ENCODE measurements around the gene LRPAP1.
"Not testable (repeated sequence)": the region's sequence is repeated elsewhere in the genome, so short reads cannot be mapped to it uniquely, and the experiment has no call there.

The LRPAP1 gene

DNA sequence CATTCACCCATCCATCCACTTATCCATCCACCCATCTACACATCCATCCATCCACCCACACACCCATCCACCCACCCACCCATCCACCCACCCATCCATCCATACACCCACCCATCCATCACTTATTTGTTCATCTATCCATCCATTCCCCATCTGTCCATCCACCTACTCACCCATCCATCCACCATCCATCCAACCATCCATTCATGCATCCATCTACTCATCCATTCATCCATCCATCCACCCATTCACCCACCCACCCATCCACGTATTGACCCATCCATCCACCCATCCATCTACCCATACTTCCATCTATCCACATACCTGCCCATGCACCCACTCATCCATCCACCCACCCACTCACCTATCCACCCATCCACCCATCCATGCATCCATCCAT lies 28.2 kb upstream of the LRPAP1 start:
- not testable (repeated sequence) for DNase-seq (ENCODE audit: low read depth, low spot score)

- DNase-seq (ENCODE audit: low read depth, low spot score), result not testable (repeated sequence)
Observed at GRCh38 chr4:3559381-3560290, 27.4 kb upstream of the LRPAP1 start.

- DNase-seq (ENCODE audit: low read depth, low spot score), result not testable (repeated sequence)
Observed at GRCh38 chr4:3558514-3558836, 26.3 kb upstream of the LRPAP1 start.

- not testable (repeated sequence) for DNase-seq (ENCODE audit: low read depth, low spot score)
Observed at GRCh38 chr4:3557676-3558513, 25.7 kb upstream of the LRPAP1 start.

GRCh38 chr4:3557088-3557492 lies 24.9 kb upstream of the LRPAP1 start:
- not testable (repeated sequence) for DNase-seq (ENCODE audit: low read depth, low spot score)

- not testable (repeated sequence) for DNase-seq (ENCODE audit: low read depth, low spot score)
Observed at GRCh38 chr4:3556244-3556867, 24.1 kb upstream of the LRPAP1 start.

DNA sequence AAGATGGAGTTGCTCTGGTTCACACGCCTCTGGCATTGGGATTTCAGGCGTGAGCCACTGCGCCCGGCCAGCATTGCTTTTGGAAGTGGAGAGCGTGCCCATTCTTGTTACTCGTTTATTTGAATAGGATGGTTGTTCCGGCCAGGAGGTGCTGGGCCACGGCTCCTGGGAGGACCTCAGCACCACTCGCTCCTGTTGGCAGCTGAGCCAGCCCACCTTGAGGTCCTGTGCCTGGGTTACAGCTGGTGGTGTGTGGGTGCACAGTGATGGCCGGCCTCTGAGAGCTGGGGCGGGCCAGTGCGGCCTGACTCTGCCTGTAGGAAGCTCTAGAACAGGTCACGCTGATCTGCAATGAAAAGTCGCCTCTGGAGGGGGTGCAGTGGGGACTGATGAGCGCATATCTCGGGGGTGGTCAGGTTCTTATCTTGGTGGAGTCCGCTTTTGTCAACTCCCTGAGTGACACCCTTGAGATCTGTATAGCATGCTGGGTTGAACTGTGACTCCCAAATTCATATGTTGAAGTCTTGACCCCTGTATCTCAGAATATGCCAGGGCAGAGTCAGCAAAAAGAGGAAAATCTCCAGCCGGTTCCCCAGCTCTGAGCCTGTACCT lies 23.3 kb upstream of the LRPAP1 start:
- DNase-seq (ENCODE audit: low read depth, low spot score), result not testable (repeated sequence)

GRCh38 chr4:3551366-3551765 lies 19.1 kb upstream of the LRPAP1 start:
- DNase-seq (ENCODE audit: low read depth, low spot score), result not testable (repeated sequence)

- not testable (repeated sequence) for DNase-seq (ENCODE audit: low read depth, low spot score)
Observed at GRCh38 chr4:3550792-3551325, 18.6 kb upstream of the LRPAP1 start.

DNA sequence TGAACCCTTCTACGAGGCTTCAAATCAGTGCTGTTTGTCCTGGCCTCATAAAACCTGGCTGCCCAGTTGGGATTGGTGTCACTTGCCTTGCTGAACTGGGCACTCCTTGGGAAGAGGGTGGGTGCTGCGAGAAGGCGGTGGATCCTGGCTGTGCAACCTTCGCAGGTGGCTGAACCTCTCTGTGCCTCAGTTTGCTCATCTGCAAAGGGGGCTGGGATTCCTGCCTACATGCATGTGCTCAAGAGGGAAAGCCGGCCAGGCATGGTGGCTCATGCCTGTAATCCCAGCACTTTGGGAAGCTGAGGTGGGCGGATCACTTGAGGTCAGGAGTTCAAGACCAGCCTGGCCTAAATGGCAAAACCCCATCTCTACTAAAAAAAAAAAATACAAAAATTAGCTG lies 17.8 kb upstream of the LRPAP1 start:
- DNase-seq (ENCODE audit: low read depth, low spot score), result not testable (repeated sequence)

GRCh38 chr4:3549694-3550001 lies 17.4 kb upstream of the LRPAP1 start:
- DNase-seq (ENCODE audit: low read depth, low spot score), result not testable (repeated sequence)

DNA sequence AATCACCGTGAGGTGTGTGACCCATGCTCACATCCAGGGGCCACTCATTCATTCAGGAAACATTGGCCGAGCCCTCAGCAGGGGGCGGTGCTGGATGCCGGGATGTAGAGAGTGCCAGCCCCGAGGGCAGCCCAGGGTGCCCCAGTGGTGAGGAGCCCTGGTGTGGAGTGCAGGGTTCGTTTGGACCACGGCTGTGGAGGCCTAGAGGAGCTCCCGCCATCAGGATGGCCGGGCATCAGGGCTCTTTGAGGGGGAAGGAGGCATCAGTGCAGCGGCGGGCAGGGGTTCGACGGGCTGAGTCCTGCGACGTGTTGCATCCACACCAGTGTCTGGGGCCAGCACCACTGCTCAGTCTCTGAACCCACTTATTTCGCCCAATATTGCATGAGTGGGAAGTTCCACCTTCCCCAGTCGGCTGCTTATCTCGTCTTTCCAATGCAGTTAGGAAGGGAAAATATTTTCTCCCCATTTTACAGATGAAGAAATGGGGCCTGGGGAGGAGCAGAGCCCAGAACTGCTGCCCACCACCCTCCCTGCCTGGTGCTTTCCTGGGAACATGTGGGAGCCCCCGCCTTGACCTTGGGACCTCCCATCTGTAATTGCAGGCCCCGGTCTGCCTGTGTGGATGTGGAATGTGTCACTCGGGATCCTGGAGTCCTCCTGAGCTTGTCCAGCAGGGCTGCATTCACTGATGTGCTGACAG lies 16.9 kb upstream of the LRPAP1 start:
- not testable (repeated sequence) for DNase-seq (ENCODE audit: low read depth, low spot score)

GRCh38 chr4:3546721-3547120 lies 14.5 kb upstream of the LRPAP1 start:
- DNase-seq (ENCODE audit: low read depth, low spot score), result not testable (repeated sequence)

DNA sequence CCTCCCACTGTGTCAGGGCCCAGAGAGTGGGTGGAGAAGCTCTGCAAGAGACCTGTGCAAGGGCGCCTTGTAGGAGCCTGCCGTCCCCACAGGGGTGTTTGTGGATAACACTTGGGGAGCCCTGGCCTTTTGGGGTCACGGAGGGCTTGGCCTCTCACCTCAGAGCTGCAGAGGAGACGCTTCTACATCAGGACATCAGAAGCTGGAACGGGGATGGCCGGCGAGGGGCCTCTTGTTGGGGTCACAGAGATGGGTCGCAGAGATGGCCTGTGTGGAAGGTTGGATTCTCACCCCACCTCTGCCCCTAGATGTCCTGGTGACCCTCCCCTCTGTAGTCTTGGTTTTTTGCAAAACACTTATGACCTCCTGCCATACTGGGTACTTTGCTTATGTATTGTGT lies 13.1 kb upstream of the LRPAP1 start:
- DNase-seq (ENCODE audit: low read depth, low spot score), result not testable (repeated sequence)

GRCh38 chr4:3544259-3545025 lies 12.2 kb upstream of the LRPAP1 start:
- not testable (repeated sequence) for DNase-seq (ENCODE audit: low read depth, low spot score)

- not testable (repeated sequence) for DNase-seq (ENCODE audit: low read depth, low spot score)
Observed at GRCh38 chr4:3543415-3543814, 11.2 kb upstream of the LRPAP1 start.

GRCh38 chr4:3538906-3539305 lies 6.7 kb upstream of the LRPAP1 start:
- not testable (repeated sequence) for DNase-seq (ENCODE audit: low read depth, low spot score)

- not testable (repeated sequence) for DNase-seq (ENCODE audit: low read depth, low spot score)
Observed at GRCh38 chr4:3535812-3536211, 3.6 kb upstream of the LRPAP1 start.

DNA sequence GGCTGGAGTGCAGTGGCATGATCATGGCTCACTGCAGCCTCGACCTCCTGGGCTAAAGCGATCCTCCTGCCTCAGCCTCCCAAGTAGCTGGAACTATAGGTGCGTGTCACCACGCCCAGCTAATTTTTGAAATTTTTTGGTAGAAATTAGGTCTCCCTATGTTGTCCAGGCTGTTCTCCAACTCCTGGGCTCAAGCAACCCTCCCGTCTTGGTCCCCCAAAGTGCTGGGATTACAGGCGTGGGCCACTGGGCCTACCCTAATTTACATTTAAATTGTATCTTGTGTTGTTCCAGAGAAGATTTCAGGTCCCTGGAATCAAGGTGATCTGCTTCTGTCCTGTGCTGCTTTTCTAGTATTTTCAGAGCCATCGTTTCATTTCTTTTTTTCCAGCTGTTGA lies 1.2 kb upstream of the LRPAP1 start:
- no peak for DNase-seq (ENCODE audit: low read depth, low spot score)
